ENCODE results near the gene ANKRD61.
"Not testable (repeated sequence)": the region's sequence is repeated elsewhere in the genome, so short reads cannot be mapped to it uniquely, and the experiment has no call there.

ANKRD61 gene

GRCh38 chr7:6030988-6031387 lies at the start of gene ANKRD61:
Gene ANKRD61 (plus strand): TSS chr7:6031376. CDS start chr7:6031376, 0 bp downstream.
- intact Hi-C loops (cut with DNase I): no loop called here

GRCh38 chr7:5987061-5987460 lies 44.1 kb upstream of the ANKRD61 start:
- intact Hi-C loops (cut with DNase I); DNase-seq: not testable (repeated sequence)

More at GRCh38 chr7:6030988-6031387, at the start of gene ANKRD61:
- no peak for DNase-seq

GRCh38 chr7:5997210-5997808 lies 33.9 kb upstream of the ANKRD61 start:
- DNase-seq: peak in 31 of 42 donors; percentile 18 to 75 (median 47)

GRCh38 chr7:6007386-6007785 lies 23.8 kb upstream of the ANKRD61 start:
- no peak for DNase-seq
- intact Hi-C loops (cut with DNase I): no loop called here

More at GRCh38 chr7:5997210-5997808, 33.9 kb upstream of the ANKRD61 start:
- intact Hi-C loops (cut with DNase I): no loop called here

- intact Hi-C loops (cut with DNase I): not testable (repeated sequence)
- DNase-seq: peak in 1 of 42 donors; percentile 7
Observed at GRCh38 chr7:6007835-6008590, 23.2 kb upstream of the ANKRD61 start.

GRCh38 chr7:6008668-6009611 lies 22.2 kb upstream of the ANKRD61 start, which contains the start of the genes AIMP2 and PMS2:
Gene AIMP2 (plus strand): TSS chr7:6009272. CDS start chr7:6009364, 92 bp downstream.
Gene PMS2 (minus strand): TSS chr7:6009049. CDS start chr7:6009019, 30 bp downstream.
- intact Hi-C loops (cut with DNase I): no loop called here

GRCh38 chr7:6010370-6010769 lies 20.8 kb upstream of the ANKRD61 start:
- DNase-seq: peak in 1 of 42 donors; percentile 2
- intact Hi-C loops (cut with DNase I): not testable (repeated sequence)

More at GRCh38 chr7:6008668-6009611, 22.2 kb upstream of the ANKRD61 start, which contains the start of the genes AIMP2 and PMS2:
- peak; percentile 97 to 100 (median 99) for DNase-seq

GRCh38 chr7:6011541-6011940 lies 19.6 kb upstream of the ANKRD61 start:
- intact Hi-C loops (cut with DNase I): no loop called here
- DNase-seq: no peak

GRCh38 chr7:6012355-6013104 lies 18.6 kb upstream of the ANKRD61 start:
- intact Hi-C loops (cut with DNase I): no loop called here
- DNase-seq: no peak

GRCh38 chr7:6015917-6016652 lies 15.1 kb upstream of the ANKRD61 start:
- peak in 34 of 42 donors; percentile 13 to 71 (median 34) for DNase-seq
- intact Hi-C loops (cut with DNase I): no loop called here

GRCh38 chr7:6016653-6016966 lies 14.6 kb upstream of the ANKRD61 start:
- intact Hi-C loops (cut with DNase I): no loop called here
- DNase-seq: no peak

- DNase-seq: no peak
- intact Hi-C loops (cut with DNase I): no loop called here
Observed at GRCh38 chr7:6020371-6021286, 10.5 kb upstream of the ANKRD61 start.

GRCh38 chr7:6022707-6023106 lies 8.5 kb upstream of the ANKRD61 start:
- intact Hi-C loops (cut with DNase I): no loop called here
- no peak for DNase-seq

GRCh38 chr7:6023974-6024435 lies 7.2 kb upstream of the ANKRD61 start:
- no peak for DNase-seq
- intact Hi-C loops (cut with DNase I): no loop called here

- intact Hi-C loops (cut with DNase I): no loop called here
- peak in 34 of 42 donors; percentile 9 to 61 (median 36) for DNase-seq
Observed at GRCh38 chr7:6026011-6026819, 5.0 kb upstream of the ANKRD61 start.

- intact Hi-C loops (cut with DNase I): no loop called here
- peak in 1 of 42 donors; percentile 20 for DNase-seq
Observed at GRCh38 chr7:6026820-6027311, 4.3 kb upstream of the ANKRD61 start.

Measured in head of caudate nucleus (tissue), 42 donors.